Calu3 (cell line): ENCODE results near the gene ADH1C. TPM values are rescaled to one million over a fixed set of nuclear protein-coding genes. Genes with fewer than 3 reads are reported as not detected.
A peak's percentile ranks its signal among the peaks of the same experiment; 100 is the strongest.
"Not testable (repeated sequence)": the region's sequence is repeated elsewhere in the genome, so short reads cannot be mapped to it uniquely, and the experiment has no call there.

ENCODE experiments used
- BruUV-seq: library from RNA; stranded (reverse); fragments of 400-500 nt; replicated peaks from 2 replicates; lab custom pipeline; 2021; lab: Mats Ljungman, UMichigan
- CTCF ChIA-PET: fragments of 300-600 bp; sonication (Branson Sonifier 250); formaldehyde crosslinking; loops from one replicate; lab custom pipeline; 2022; ENCODE audit warnings: antibody characterized with exemption; lab: Charles Lee
- DNase-seq: peaks from one replicate; pipeline ENCODE4 v3.0.0; 2022
- H3K27ac Mint-ChIP-seq: one replicate; pipeline ENCODE4 v1.8.0; 2022; ENCODE audit warnings: mixed read lengths; ENCODE audit not compliant: unreplicated experiment
- H3K27me3 Mint-ChIP-seq: one replicate; pipeline ENCODE4 v1.8.0; 2022; ENCODE audit warnings: mixed read lengths; ENCODE audit not compliant: unreplicated experiment
- H3K36me3 Mint-ChIP-seq: one replicate; pipeline ENCODE4 v1.8.0; 2022; ENCODE audit warnings: mild to moderate bottlenecking, moderate library complexity, mixed read lengths; ENCODE audit not compliant: insufficient read depth, unreplicated experiment
- H3K4me1 Mint-ChIP-seq: one replicate; pipeline ENCODE4 v1.8.0; 2022; ENCODE audit warnings: mild to moderate bottlenecking, low read depth, mixed read lengths; ENCODE audit not compliant: unreplicated experiment
- H3K4me3 Mint-ChIP-seq: one replicate; pipeline ENCODE4 v1.8.0; 2022; ENCODE audit warnings: mild to moderate bottlenecking, low read depth, moderate library complexity, mixed read lengths; ENCODE audit not compliant: unreplicated experiment
- H3K9me3 Mint-ChIP-seq: one replicate; pipeline ENCODE4 v1.8.0; 2022; ENCODE audit warnings: low read depth, mixed read lengths; ENCODE audit not compliant: unreplicated experiment
- CTCF ChIP-seq: fragments of 200-600 bp; IDR thresholded peaks from one replicate; pipeline ENCODE4 v1.8.0; 2022; ENCODE audit warnings: antibody characterized with exemption; ENCODE audit not compliant: unreplicated experiment
- intact Hi-C: fragments of 100-400 bp; cut with micrococcal nuclease; formaldehyde crosslinking; loops from one replicate; pipeline ENCODE4 v1.10.0; 2022; ENCODE audit not compliant: unreplicated experiment
- total RNA-seq: library from RNA; stranded (reverse); gene quantifications from 2 replicates; pipeline ENCODE4 v1.2.3, GENCODE V29; 2022

ADH1C gene
- total RNA-seq, 1 experiment from 2014 or later, result 5.8 TPM

GRCh38 chr4:99378876-99379275 is 26.3 kb upstream of the ADH1C start:
- H3K4me1 Mint-ChIP-seq, result peaks cover 7% of the 10 kb centered on the region
- no peak for DNase-seq
- intact Hi-C loops, result no loop called here
- no peaks in the 10 kb centered on the region for H3K36me3 Mint-ChIP-seq
- no peak overlapping the region for H3K27ac Mint-ChIP-seq
- H3K9me3 Mint-ChIP-seq, result no peaks in the 10 kb centered on the region
- CTCF ChIA-PET, result no interaction called here
- no peak overlapping the region for H3K4me3 Mint-ChIP-seq
- no TSS peak for BruUV-seq
- TF ChIP-seq CTCF, result no peak
- no peaks in the 10 kb centered on the region for H3K27me3 Mint-ChIP-seq

- H3K36me3 Mint-ChIP-seq, intact Hi-C loops, H3K27ac Mint-ChIP-seq, H3K4me1 Mint-ChIP-seq, H3K9me3 Mint-ChIP-seq, BruUV-seq, H3K4me3 Mint-ChIP-seq, H3K27me3 Mint-ChIP-seq: not testable (repeated sequence)
- peak; percentile 15 for DNase-seq
- CTCF ChIA-PET, result interaction anchor here (0.6 kb wide), 1 partner anchor 618 kb away, joined by 3 read pairs; no protein-coding TSS in a partner anchor
These were observed 24.8 kb upstream of the ADH1C start for GRCh38 chr4:99377341-99377740.

- CTCF ChIA-PET, H3K4me3 Mint-ChIP-seq, H3K27ac Mint-ChIP-seq, H3K9me3 Mint-ChIP-seq, DNase-seq, BruUV-seq, H3K36me3 Mint-ChIP-seq, H3K4me1 Mint-ChIP-seq, H3K27me3 Mint-ChIP-seq, intact Hi-C loops: not testable (repeated sequence)
These were observed 19.9 kb upstream of the ADH1C start for GRCh38 chr4:99372464-99372863.

GRCh38 chr4:99367817-99368216 is 15.3 kb upstream of the ADH1C start:
- BruUV-seq, intact Hi-C loops, H3K27ac Mint-ChIP-seq, DNase-seq, H3K4me3 Mint-ChIP-seq, CTCF ChIA-PET, H3K36me3 Mint-ChIP-seq, H3K9me3 Mint-ChIP-seq, H3K27me3 Mint-ChIP-seq: not testable (repeated sequence)
- peaks cover 12% of the 10 kb centered on the region for H3K4me1 Mint-ChIP-seq

GRCh38 chr4:99366491-99366890 is 13.9 kb upstream of the ADH1C start:
- intact Hi-C loops, result no loop called here
- no TSS peak for BruUV-seq
- no peak for TF ChIP-seq CTCF
- Mint-ChIP-seq H3K4me3 (no peak overlapping the region), H3K9me3 (peaks cover 3% of the 10 kb centered on the region), H3K27me3 (no peaks in the 10 kb centered on the region), H3K27ac (no peak overlapping the region), H3K4me1 (peaks cover 21% of the 10 kb centered on the region), H3K36me3 (no peaks in the 10 kb centered on the region)
- CTCF ChIA-PET, result no interaction called here
- DNase-seq, result no peak

- no peak for TF ChIP-seq CTCF
- H3K4me1 Mint-ChIP-seq, result peaks cover 19% of the 10 kb centered on the region
- DNase-seq, result no peak
- no peaks in the 10 kb centered on the region for H3K27me3 Mint-ChIP-seq
- BruUV-seq, result no TSS peak
- no peak overlapping the region for H3K4me3 Mint-ChIP-seq
- CTCF ChIA-PET, result no interaction called here
- intact Hi-C loops, result no loop called here
- H3K36me3 Mint-ChIP-seq, result no peaks in the 10 kb centered on the region
- H3K9me3 Mint-ChIP-seq, result peaks cover 3% of the 10 kb centered on the region
- no peak overlapping the region for H3K27ac Mint-ChIP-seq
These were observed 10.2 kb upstream of the ADH1C start for GRCh38 chr4:99362768-99363167.
